ENCODE measurements around the gene MACROD2.
"Not testable (repeated sequence)": the region's sequence is repeated elsewhere in the genome, so short reads cannot be mapped to it uniquely, and the experiment has no call there.

Gene MACROD2

DNA sequence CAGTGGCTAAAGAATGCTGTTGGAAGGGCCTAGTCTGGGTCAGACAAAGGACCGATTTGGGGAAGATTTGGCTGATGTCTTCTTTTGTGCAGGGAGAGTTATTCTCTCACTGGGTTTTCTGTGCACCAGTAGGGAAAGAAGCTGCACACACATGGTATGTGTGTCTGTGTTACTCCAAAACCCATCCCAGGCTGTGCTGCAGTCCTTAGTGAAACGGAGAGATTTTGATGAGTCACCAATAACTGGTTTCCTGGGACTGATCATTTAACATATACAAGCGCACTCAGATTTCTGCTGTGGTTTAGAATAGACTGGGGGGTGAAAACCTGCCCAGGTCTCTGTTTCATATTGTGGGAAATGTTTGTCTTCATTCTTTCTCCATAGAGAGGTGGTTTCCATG, 1528.1 kb downstream of the MACROD2 start:
- Histone ChIP-seq H3K9me3 (replicated peaks; ENCODE audit: low read length) (no peaks in the 10 kb centered on the region), H3K4me3 (ENCODE audit: low read length) (no peak overlapping the region), H3K4me2 (ENCODE audit: low read length) (no peak overlapping the region), H3K36me3 (ENCODE audit: insufficient read depth, low read length) (no peaks in the 10 kb centered on the region), H3K9ac (ENCODE audit: low read depth, low read length) (no peak overlapping the region), H3K27me3 (ENCODE audit: control insufficient read depth, insufficient read depth, low read length) (no peaks in the 10 kb centered on the region), H3K4me1 (ENCODE audit: control insufficient read depth, insufficient read depth, low read length) (no peaks in the 10 kb centered on the region)

DNA sequence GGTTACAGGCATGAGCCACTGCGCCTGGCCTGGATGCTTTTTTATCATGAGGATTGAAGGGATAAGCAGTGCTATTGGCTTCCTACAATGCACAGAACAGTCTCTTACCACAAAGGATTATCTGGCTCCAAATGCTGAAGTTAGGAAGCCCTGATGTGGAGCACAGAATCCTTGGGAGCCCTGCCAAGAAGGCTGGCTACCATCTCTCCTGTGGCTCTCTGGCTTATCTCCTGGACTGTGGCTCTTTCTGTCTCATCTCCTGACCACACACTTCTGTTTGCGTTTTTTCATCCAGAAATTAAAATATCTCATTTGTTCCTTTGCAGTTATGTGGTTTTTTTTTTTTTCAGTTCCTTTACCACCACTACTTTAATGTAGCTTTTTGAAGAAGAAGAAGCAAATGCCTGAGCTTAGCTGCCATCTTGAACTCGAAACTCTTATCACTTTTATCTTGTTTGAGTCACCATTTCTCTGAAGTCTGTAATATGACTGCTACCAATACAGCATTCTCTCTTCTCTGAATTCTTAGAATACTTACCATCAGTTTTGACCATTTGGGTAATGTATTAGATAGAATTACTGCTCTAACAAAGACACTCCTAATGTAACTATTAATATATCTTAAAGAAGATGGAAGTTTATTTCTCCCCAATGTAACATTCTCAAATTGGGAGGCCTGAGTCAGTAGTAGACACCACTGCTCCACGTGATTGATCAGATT, 1533.2 kb downstream of the MACROD2 start:
- H3K4me1 ChIP-seq (ENCODE audit: control insufficient read depth, insufficient read depth, low read length), result no peaks in the 10 kb centered on the region
- no peak overlapping the region for H3K9ac ChIP-seq (ENCODE audit: low read depth, low read length)
- H3K36me3 ChIP-seq (ENCODE audit: insufficient read depth, low read length), result no peaks in the 10 kb centered on the region
- no peaks in the 10 kb centered on the region for H3K27me3 ChIP-seq (ENCODE audit: control insufficient read depth, insufficient read depth, low read length)
- H3K4me3 ChIP-seq (ENCODE audit: low read length), result no peak overlapping the region
- H3K4me2 ChIP-seq (ENCODE audit: low read length), result no peak overlapping the region
- H3K9me3 ChIP-seq (replicated peaks; ENCODE audit: low read length), result no peaks in the 10 kb centered on the region

DNA sequence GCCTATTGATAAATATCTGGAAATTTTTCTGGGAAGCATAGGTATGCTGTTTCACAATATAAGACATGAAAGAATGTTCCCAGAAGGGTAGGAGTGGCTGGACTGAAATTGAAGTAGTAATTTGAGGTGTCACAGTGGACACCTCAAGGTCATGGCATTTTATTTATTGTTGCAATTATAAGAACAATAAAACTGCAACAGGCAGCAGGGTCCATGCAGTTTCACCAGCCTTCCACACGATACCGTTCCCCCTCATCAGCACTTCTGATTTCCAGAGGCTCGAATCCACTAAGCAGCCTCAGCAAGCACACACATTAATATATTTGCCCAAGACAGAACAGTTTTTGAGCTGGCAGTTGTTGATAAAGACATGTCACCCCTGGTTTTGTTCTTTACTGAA, 1540.5 kb downstream of the MACROD2 start:
- H3K9me3 ChIP-seq (replicated peaks; ENCODE audit: low read length), result no peaks in the 10 kb centered on the region
- no peaks in the 10 kb centered on the region for H3K4me1 ChIP-seq (ENCODE audit: control insufficient read depth, insufficient read depth, low read length)
- H3K4me3 ChIP-seq (ENCODE audit: low read length), result no peak overlapping the region
- no peak overlapping the region for H3K9ac ChIP-seq (ENCODE audit: low read depth, low read length)
- no peaks in the 10 kb centered on the region for H3K27me3 ChIP-seq (ENCODE audit: control insufficient read depth, insufficient read depth, low read length)
- H3K36me3 ChIP-seq (ENCODE audit: insufficient read depth, low read length), result no peaks in the 10 kb centered on the region
- no peak overlapping the region for H3K4me2 ChIP-seq (ENCODE audit: low read length)

DNA sequence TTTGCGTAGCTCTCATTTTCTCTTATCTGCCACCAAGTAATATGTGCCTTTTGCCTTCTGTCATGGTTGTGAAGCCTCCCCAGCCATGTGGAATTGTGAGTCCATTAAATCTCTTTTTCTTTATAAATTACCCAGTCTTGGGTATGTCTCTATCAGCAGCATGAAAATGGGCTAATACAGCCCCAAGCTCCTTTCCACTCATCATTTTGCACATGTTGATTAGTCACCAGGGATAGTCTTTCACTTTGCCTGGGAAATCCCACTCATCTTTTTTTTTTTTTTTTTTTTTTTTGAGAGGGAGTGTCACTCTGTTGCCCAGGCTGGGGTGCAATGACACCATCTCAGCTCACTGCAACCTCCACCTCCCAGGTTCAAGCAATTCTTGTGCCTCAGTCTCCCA, 1541.9 kb downstream of the MACROD2 start:
- not testable (repeated sequence) for H3K4me2 ChIP-seq (ENCODE audit: low read length); H3K9me3 ChIP-seq (replicated peaks; ENCODE audit: low read length); H3K27me3 ChIP-seq (ENCODE audit: control insufficient read depth, insufficient read depth, low read length)

DNA sequence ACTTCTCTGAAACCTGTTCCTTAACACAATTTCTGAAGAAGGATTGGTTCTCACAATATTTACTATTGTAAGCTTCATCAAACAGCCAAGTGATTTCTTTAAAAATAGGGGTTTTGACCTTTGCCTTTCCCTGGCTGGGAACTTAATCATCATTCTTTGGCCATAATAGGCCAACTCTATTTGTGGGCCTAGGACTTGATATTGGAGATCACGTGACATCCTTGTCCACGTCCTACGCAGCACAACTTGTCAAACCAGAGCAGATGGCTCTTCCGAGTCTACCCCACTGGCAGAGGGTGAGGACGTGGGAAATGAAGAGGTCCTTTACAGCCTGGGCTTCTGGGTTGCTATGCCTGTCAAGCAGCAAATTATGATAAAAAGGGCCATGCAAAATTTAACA, 1547.3 kb downstream of the MACROD2 start:
- no peak overlapping the region for H3K4me2 ChIP-seq (ENCODE audit: low read length)

More for the DNA sequence above, 1541.9 kb downstream of the MACROD2 start:
- H3K4me1 ChIP-seq (ENCODE audit: control insufficient read depth, insufficient read depth, low read length); H3K4me3 ChIP-seq (ENCODE audit: low read length); H3K9ac ChIP-seq (ENCODE audit: low read depth, low read length); H3K36me3 ChIP-seq (ENCODE audit: insufficient read depth, low read length): not testable (repeated sequence)

DNA sequence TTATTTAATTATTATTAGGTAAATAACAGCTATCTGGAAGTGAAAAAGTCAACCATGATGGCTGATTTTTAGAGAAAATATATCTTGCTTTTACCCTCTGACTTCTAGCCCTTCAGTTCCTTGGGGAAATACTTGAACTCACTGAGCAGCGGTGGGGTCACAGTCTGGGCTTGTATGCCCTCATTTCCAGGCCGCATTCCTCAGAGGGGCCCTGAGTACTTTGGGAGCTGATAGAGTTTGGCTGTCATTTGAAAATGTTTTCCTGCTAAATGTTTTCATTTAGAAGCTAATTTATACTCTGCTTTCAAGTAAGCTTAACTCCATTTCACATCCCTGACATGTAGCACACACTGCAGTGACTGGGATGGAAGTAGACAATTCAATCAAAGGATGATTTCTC, 1549.4 kb downstream of the MACROD2 start:
- H3K9me3 ChIP-seq (replicated peaks; ENCODE audit: low read length), result no peaks in the 10 kb centered on the region

More for the DNA sequence above, 1547.3 kb downstream of the MACROD2 start:
- H3K4me3 ChIP-seq (ENCODE audit: low read length), result no peak overlapping the region
- H3K4me1 ChIP-seq (ENCODE audit: control insufficient read depth, insufficient read depth, low read length), result no peaks in the 10 kb centered on the region
- H3K9ac ChIP-seq (ENCODE audit: low read depth, low read length), result no peak overlapping the region
- no peaks in the 10 kb centered on the region for H3K27me3 ChIP-seq (ENCODE audit: control insufficient read depth, insufficient read depth, low read length)
- H3K36me3 ChIP-seq (ENCODE audit: insufficient read depth, low read length), result no peaks in the 10 kb centered on the region
- H3K9me3 ChIP-seq (replicated peaks; ENCODE audit: low read length), result no peaks in the 10 kb centered on the region

DNA sequence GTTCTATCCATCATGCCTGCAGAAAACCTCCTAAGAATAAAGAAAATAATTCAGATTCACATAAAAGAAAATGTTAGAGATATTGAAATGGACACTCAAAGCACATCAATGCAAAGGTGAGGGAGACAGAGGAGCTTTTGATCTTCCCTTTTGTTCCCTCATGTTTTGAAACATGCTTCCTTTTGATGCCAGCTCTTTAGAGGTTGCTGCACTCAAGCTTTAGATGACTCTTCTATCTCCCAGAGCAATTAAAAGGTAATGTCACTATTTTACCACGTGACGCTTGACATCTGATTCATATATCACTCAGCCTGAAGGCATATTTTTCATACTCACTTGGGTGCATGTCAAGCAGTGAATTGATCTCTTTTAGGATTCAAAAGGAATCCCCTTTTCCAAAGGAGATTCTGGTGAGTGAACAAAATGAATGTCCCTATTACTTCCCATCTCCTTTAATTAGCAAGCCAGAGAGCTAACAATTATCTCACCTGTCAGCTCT, 1551.3 kb downstream of the MACROD2 start:
- H3K9ac ChIP-seq (ENCODE audit: low read depth, low read length), result no peak overlapping the region
- H3K9me3 ChIP-seq (replicated peaks; ENCODE audit: low read length), result no peaks in the 10 kb centered on the region
- H3K27me3 ChIP-seq (ENCODE audit: control insufficient read depth, insufficient read depth, low read length), result no peaks in the 10 kb centered on the region
- no peaks in the 10 kb centered on the region for H3K36me3 ChIP-seq (ENCODE audit: insufficient read depth, low read length)
- H3K4me1 ChIP-seq (ENCODE audit: control insufficient read depth, insufficient read depth, low read length), result no peaks in the 10 kb centered on the region
- no peak overlapping the region for H3K4me2 ChIP-seq (ENCODE audit: low read length)
- no peak overlapping the region for H3K4me3 ChIP-seq (ENCODE audit: low read length)

More for the DNA sequence above, 1549.4 kb downstream of the MACROD2 start:
- no peak overlapping the region for H3K9ac ChIP-seq (ENCODE audit: low read depth, low read length)
- H3K4me3 ChIP-seq (ENCODE audit: low read length), result no peak overlapping the region
- no peaks in the 10 kb centered on the region for H3K36me3 ChIP-seq (ENCODE audit: insufficient read depth, low read length)
- no peak overlapping the region for H3K4me2 ChIP-seq (ENCODE audit: low read length)
- no peaks in the 10 kb centered on the region for H3K27me3 ChIP-seq (ENCODE audit: control insufficient read depth, insufficient read depth, low read length)
- no peaks in the 10 kb centered on the region for H3K4me1 ChIP-seq (ENCODE audit: control insufficient read depth, insufficient read depth, low read length)

DNA sequence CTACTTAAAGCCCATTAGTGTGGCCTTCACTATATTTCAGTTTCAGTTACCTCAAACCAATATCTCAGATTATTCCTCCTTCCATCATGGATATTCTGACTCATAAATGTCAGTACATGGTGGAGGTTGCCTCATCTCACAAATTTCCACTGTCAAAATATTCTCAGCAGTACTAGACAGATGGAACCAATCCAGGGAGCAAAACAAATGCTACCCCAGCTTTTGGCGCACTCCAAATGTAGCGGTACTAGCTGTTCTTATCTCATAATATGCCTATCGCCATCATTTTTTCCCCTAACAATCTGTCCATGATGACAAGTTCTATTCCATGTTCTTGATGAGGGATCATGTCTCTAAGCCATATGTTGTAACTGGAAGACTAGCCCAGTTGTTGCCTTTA, 1551.8 kb downstream of the MACROD2 start:
- Histone ChIP-seq H3K27me3 (ENCODE audit: control insufficient read depth, insufficient read depth, low read length) (no peaks in the 10 kb centered on the region), H3K4me1 (ENCODE audit: control insufficient read depth, insufficient read depth, low read length) (no peaks in the 10 kb centered on the region), H3K36me3 (ENCODE audit: insufficient read depth, low read length) (no peaks in the 10 kb centered on the region), H3K9me3 (replicated peaks; ENCODE audit: low read length) (no peaks in the 10 kb centered on the region), H3K9ac (ENCODE audit: low read depth, low read length) (no peak overlapping the region), H3K4me3 (ENCODE audit: low read length) (no peak overlapping the region), H3K4me2 (ENCODE audit: low read length) (no peak overlapping the region)

DNA sequence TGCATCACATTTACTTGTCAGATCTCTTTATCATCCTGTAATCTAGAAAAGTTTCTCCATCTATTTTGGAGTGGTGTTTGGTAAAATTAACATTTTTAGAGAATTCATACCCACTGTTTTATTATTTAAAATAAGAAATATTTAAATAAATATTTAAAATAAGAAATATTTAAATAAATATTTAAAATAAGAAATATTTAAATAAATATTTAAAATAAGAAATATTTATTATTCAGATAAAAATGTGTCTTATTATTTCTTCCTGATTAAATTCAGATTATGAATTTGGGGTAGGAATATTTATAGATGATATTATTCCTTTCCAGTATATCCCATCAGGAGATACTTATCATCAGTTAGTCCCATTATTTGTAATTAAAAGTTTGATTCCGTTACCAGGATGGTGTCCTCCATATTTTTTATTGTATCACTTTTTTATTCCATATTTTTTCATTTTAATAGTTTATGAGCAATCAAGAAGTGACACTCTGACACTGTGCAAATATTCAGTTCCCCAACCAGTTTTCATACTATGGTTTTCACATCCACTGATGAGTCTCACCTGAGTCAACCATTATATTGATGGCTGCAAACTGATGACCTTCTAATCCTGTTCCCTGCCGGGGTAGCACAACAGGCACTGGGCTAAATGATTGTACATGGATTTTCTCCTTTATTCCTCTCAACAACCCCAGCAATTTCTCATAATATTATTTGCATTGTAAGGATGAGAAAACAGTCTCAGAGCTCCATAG, 1555.0 kb downstream of the MACROD2 start:
- H3K4me1 ChIP-seq (ENCODE audit: control insufficient read depth, insufficient read depth, low read length), result no peaks in the 10 kb centered on the region
- no peak overlapping the region for H3K4me2 ChIP-seq (ENCODE audit: low read length)
- no peak overlapping the region for H3K9ac ChIP-seq (ENCODE audit: low read depth, low read length)
- no peak overlapping the region for H3K4me3 ChIP-seq (ENCODE audit: low read length)
- H3K9me3 ChIP-seq (replicated peaks; ENCODE audit: low read length), result peaks cover 2% of the 10 kb centered on the region
- no peaks in the 10 kb centered on the region for H3K27me3 ChIP-seq (ENCODE audit: control insufficient read depth, insufficient read depth, low read length)
- H3K36me3 ChIP-seq (ENCODE audit: insufficient read depth, low read length), result no peaks in the 10 kb centered on the region

DNA sequence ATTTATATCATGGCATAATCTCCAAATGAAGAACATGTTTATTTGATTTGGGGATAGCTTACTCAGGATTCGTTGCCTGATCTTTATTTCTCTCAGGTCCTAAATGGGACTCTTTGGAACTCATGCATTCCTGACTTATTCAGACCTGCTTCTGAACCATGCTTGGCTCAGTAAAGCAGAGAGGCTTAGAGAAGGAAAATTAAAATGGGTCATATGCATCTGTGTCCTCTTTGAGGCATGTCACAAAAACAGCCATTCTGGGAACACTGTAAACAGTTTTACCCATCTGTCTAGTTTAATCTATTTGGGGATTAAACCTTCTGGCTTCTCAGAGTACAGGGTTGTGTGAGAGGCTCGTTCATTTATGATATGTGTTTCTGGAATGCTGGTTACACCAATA, 1560.6 kb downstream of the MACROD2 start:
- Histone ChIP-seq H3K9me3 (replicated peaks; ENCODE audit: low read length) (peaks cover 2% of the 10 kb centered on the region), H3K4me2 (ENCODE audit: low read length) (no peak overlapping the region), H3K27me3 (ENCODE audit: control insufficient read depth, insufficient read depth, low read length) (no peaks in the 10 kb centered on the region), H3K4me3 (ENCODE audit: low read length) (no peak overlapping the region), H3K36me3 (ENCODE audit: insufficient read depth, low read length) (no peaks in the 10 kb centered on the region), H3K9ac (ENCODE audit: low read depth, low read length) (no peak overlapping the region), H3K4me1 (ENCODE audit: control insufficient read depth, insufficient read depth, low read length) (no peaks in the 10 kb centered on the region)

DNA sequence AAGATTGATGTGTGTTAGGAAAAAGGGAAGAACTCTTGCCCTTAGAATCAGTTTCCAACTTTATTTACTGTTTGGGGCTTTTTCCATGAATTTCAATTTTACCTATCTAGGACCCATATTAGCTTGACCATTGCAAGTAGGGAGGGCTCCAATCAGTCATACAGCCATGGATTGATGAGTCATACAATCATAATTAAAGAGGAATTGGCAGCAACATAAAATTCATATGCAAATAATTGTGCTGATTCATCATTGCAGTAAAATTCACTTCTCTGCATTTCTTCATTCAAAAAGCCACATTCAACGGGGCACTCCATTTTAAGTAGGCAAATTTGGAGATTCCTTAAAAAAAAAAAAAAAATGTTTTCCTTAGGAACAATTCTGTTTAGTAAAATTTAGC, 1561.6 kb downstream of the MACROD2 start:
- H3K4me1 ChIP-seq (ENCODE audit: control insufficient read depth, insufficient read depth, low read length), result no peaks in the 10 kb centered on the region
- no peak overlapping the region for H3K4me2 ChIP-seq (ENCODE audit: low read length)
- H3K36me3 ChIP-seq (ENCODE audit: insufficient read depth, low read length), result no peaks in the 10 kb centered on the region
- no peak overlapping the region for H3K4me3 ChIP-seq (ENCODE audit: low read length)
- no peak overlapping the region for H3K9ac ChIP-seq (ENCODE audit: low read depth, low read length)
- no peaks in the 10 kb centered on the region for H3K27me3 ChIP-seq (ENCODE audit: control insufficient read depth, insufficient read depth, low read length)
- peaks cover 2% of the 10 kb centered on the region for H3K9me3 ChIP-seq (replicated peaks; ENCODE audit: low read length)

All from skeletal muscle satellite cell (primary cell).